Measurements from ENCODE around the gene SPRED3.

Gene SPRED3

DNA sequence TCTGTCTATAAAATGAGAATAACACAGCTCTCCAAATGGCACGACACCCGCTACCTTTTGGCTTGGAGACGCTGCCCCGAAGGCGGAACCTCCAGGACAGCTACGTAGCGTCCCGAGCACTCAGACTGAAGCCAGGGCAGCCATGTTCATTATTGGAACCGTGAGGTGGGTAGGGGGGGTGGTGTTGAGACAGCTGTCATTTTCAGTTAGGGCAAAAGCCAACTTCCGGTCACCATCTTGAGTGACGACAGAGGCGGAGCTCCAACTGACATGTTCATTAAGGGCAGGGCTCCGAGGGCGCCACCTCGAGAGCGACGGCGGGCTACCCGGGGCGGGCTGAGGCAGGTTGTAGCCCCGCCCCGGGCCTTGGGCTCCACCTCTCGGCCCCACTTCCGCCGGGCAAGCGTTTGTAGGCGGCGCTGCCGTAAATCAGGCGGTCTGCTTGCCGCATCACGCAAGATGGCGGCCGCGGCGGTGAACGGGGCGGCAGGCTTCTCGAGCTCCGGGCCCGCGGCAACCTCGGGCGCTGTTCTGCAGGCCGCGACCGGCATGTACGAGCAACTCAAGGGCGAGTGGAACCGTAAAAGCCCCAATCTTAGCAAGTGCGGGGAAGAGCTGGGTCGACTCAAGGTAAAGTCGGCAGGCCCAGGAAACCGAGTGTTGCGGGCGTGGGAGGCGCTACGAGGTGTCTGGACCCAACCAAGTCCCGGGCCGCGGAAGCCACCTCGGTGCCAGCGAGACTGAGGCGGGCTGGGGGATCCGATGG is 14.0 kb upstream of the SPRED3 start, which contains the start of gene PSMD8:
Gene PSMD8, plus strand, starts transcription at position 240 of the 766 bp plus-strand sequence. Its CDS starts 31 bp downstream, at position 271.
- DNase-seq = peak; percentile 98

- no peak for DNase-seq
Observed at GRCh38 chr19:38375098-38375493, 13.4 kb upstream of the SPRED3 start.

DNA sequence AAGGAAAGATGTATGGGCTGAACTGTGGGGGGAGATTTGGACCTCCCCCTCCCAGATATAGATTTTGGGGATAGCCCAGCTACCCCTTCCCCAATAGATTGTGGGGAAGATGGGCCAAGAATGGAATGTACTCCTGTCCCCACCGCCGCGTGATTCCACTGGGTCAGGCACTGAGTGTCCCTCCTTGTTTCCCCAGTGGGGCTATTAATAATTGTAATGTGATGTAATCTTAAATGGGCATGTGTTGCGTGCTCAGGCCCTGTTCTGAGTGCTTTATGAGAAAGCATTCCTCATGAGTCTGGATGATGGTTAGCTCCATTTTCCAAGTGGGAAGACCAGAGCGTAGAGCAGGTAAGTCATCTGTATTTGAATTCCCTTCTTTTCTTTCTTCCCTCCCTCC is 12.7 kb upstream of the SPRED3 start:
- DNase-seq = no peak

- no peak for DNase-seq
Observed at GRCh38 chr19:38376576-38376975, 11.9 kb upstream of the SPRED3 start.

- no peak for DNase-seq
Observed at GRCh38 chr19:38377052-38377451, 11.4 kb upstream of the SPRED3 start.

GRCh38 chr19:38378866-38379265 is 9.6 kb upstream of the SPRED3 start:
- no peak for DNase-seq

GRCh38 chr19:38381138-38381537 is 7.4 kb upstream of the SPRED3 start:
- DNase-seq = no peak

GRCh38 chr19:38383184-38383583 is 5.3 kb upstream of the SPRED3 start:
- DNase-seq = no peak

- no peak for DNase-seq
Observed at GRCh38 chr19:38383743-38384142, 4.8 kb upstream of the SPRED3 start.

DNA sequence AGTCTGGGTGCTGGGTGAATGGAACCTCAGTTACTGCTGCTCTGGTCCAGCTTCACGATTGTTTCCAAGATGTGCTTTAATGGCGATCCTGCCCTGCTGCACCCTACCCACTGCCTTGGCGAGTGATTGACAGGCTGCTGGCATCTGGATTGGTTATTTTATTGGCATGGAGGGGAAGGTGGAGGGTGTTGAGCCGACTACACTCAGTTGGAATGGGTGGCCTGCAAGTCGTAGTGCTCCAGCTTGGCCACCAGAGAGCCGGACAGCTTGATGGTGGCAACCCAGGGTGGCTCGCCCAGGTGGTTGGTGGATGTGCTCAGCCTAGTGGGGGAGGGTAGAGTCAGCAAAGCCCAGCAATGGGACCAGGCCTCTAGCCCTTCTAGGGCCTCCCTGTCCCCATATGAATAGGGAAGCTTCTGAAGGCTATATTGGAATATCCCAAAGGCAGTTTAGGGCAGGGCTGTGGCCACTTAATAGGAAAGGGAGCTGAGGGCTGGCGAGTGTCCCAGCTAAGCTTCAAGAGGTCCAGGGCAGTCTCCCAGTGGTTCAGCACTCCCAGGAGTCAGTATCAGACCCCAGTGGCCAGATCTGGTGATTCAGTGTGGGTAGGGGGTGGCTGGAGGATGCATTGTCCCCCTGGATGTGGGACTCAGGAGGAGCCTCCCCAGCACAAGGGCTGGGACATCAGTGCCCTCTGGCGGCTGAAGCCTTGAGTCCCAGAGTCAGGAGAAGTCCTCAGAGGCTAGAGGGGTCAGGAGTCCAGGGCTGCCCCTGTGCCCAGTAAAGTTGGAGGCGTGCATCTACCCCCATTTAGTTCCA is 4.1 kb upstream of the SPRED3 start:
- no peak for DNase-seq

GRCh38 chr19:38385057-38385803 is 3.3 kb upstream of the SPRED3 start:
- DNase-seq = no peak

DNA sequence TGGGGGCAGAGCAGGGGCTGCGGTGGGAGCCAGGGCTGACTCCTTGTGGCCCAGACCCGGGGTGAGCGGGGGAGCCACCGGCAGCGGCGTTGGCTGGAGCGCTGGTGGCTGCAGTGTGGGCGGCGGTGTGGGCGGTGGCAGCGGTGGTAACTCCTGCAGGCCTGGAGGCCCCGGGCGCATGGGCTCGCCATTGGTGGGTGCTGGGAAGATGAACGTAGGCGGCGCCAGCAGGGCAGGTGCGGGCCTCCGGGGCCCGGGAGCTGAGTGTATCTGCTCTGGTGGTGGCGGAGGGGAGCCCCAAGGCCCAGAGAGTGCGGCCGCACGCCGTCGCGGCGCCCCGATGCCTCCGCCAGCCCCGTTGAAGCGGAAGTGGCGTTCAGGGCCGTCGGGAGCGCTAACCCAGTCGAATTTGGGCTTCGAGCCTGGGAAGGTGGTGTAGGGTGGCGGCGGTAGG is 2.7 kb upstream of the SPRED3 start:
- DNase-seq = no peak

DNA sequence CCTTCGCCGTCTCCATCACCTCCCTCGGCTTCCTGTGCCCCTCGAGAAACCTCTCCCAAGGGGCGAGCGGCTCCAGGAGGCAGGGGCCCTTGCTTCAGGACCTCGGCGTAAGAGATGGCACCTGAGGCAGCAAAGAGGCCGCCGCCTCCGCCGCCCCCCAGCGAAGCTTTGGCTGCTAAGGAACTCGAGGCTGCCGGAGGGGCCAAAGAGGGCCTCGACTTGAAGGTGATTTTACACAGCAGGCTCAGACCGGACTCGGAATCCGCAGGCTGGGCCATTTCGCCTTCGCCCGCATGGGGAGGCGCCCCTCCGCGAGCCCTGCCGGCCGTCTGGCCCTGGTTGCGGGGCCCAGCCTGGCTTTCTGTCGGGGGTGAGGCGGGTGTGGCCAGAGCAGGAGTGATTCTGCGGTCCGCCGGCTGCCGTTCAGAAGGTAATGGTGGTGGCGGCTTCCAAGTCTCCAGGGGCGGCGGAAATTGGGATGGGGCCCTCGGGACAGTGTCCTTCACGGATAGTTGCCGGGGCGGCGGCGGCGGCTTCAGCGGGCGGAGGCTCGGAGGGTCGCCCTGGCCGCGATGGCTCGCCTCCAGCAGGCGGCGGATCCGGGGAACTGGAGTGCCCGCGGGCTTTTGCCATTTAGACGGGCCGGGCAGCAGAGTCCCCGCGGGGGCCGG is 2.1 kb upstream of the SPRED3 start:
- DNase-seq = no peak

DNA sequence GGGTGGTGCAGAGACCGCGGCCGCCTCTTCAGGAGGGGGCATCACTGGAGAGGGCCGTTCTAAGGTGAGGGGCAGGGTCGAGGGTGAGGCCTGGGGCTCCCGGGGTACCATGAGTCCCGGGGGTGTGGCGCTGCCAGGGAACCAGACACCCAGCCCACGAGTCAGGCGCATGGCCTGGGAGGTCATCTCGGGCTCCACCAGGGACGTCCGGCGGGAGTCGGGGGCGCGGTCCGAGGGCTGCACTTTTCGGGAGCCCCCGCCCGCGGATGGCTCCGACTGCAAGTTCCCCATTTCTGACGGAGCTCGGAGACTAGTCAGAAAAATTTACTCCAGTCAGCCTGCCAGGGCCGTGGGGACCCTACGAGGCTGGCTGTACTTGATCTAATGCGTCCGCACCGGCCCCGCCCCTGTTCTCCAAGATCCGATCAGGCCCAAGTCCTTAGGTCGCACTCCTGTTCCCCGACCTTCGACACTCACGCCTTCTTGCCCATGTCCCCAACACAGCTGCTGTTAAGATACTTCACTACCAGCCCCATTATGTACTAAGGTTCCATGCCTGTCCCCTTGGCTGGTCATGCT is 1.4 kb upstream of the SPRED3 start:
- no peak for DNase-seq

GRCh38 chr19:38387550-38388348 is 748 bp upstream of the SPRED3 start, which contains the start of gene GGN:
TSS of gene GGN (minus strand) at chr19:38388034. CDS start at chr19:38387261, 773 bp downstream.
- peak; percentile 80 for DNase-seq

DNA sequence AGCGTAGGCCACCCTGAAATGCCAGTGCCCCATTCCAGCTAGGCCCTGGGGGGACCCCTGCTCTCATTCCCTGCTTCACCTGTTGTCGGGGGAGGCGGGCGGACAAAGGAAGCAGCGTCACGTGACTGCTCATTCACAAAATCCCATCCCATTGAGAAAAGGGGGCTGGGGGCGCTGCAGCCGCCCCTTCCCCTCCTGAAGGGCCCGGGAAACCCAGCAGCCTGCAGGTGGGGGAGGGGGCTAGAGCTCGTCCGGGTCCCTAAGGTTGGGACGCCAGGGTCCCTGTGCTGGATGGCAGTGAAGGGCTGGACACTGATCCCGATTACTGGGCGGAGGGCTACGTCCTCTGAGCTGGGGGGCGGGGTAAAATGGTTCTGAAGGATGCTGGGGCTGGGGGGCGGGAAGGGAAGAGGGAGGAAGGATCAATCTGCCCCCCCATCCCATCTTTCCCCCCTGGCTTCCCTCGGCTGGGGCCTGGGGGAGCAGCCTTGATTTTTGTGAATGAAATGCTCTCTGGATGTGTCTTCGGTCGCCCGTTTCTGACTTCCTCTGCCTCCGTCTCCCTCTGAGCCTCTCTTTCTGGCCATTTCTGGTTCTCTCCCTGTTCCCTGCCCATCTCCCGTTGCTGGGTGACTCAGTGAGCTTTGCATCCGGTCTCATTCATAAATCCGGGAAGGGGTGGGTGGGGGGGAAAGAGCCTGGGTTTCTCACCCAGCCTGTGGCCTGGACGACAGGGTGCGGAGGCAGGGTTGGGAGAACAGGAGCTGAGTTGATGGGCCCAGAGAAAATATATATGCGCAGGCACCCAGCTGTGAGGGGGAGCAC is 816 bp downstream of the SPRED3 start:
- peak; percentile 68 for DNase-seq

GRCh38 chr19:38389957-38390924 is 1.7 kb downstream of the SPRED3 start:
- no peak for DNase-seq

DNA sequence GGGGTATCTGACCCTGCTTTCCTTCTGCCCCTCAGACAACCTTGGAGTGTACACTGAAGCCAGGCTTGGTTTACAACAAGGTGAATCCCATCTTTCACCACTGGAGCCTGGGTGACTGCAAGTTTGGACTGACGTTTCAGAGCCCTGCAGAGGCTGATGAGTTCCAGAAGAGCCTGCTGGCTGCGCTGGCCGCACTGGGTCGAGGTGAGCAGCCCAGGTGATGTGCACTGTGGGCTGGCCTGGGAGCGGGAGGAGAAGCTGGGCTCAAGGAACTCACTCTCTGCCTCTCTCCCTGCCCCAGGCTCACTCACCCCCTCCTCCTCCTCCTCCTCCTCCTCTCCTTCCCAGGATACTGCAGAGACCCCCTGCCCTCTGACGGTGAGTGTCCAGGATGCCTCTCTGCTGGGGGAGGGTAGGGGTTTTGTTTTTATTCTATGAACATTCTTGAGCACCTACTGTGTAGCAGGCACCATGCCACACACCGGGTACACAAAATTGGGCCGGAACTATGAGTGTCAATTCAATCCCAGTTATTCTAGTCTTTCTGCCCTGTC is 3.5 kb downstream of the SPRED3 start:
- DNase-seq = no peak

Measured in NCI-H226 (cell line).